WTC11 (cell line): ENCODE measurements around the gene TMEM181. TPM values are rescaled to one million over a fixed set of nuclear protein-coding genes. Genes with fewer than 3 reads are reported as not detected.

Experiments
- ATAC-seq: fragments of 200-7000 bp; cut with Tn5 transposase; 2 replicates; pipeline ENCODE4 v1.10.0; 2021; ENCODE audit warnings: mild to moderate bottlenecking, moderate library complexity
- CTCF ChIA-PET: fragments of 300-600 bp; sonication (Branson Sonifier 250); formaldehyde crosslinking; loops from one replicate; lab custom pipeline; 2021; ENCODE audit warnings: antibody characterized with exemption; lab: Charles Lee
- POLR2A ChIA-PET: fragments of 350-600 bp; sonication (Branson Sonifier 250); formaldehyde crosslinking; loops from one replicate; lab custom pipeline; 2021; ENCODE audit warnings: antibody characterized with exemption; lab: Charles Lee
- DNase-seq: peaks from one replicate; pipeline ENCODE4 v3.0.0; 2021; ENCODE audit warnings: low spot score
- H3K27ac Mint-ChIP-seq: 2 replicates; pipeline ENCODE4 v1.8.0; 2021; ENCODE audit warnings: mixed read lengths
- H3K27me3 Mint-ChIP-seq: 2 replicates; pipeline ENCODE4 v1.8.0; 2021; ENCODE audit warnings: low read depth, mild to moderate bottlenecking, moderate library complexity, mixed read lengths
- H3K36me3 Mint-ChIP-seq: 2 replicates; pipeline ENCODE4 v1.8.0; 2021; ENCODE audit warnings: mixed read lengths
- H3K4me1 Mint-ChIP-seq: 2 replicates; pipeline ENCODE4 v1.8.0; 2022; ENCODE audit warnings: mixed read lengths
- H3K4me3 Mint-ChIP-seq: 2 replicates; pipeline ENCODE4 v1.8.0; 2021; ENCODE audit warnings: mild to moderate bottlenecking, moderate library complexity, mixed read lengths
- H3K9me3 Mint-ChIP-seq: 2 replicates; pipeline ENCODE4 v1.8.0; 2021; ENCODE audit warnings: mixed read lengths
- CBFB ChIP-seq: sonication (generic); formaldehyde crosslinking; IDR thresholded peaks from 2 replicates; pipeline ENCODE4 v1.8.1; 2022; ENCODE audit warnings: mild to moderate bottlenecking, low read depth, missing genetic modification reagents
- ETV6 ChIP-seq: sonication (generic); formaldehyde crosslinking; IDR thresholded peaks from 2 replicates; pipeline ENCODE4 v1.8.1; 2022; ENCODE audit warnings: mild to moderate bottlenecking, missing genetic modification reagents
- FOXK1 ChIP-seq: sonication (generic); formaldehyde crosslinking; IDR thresholded peaks from 2 replicates; pipeline ENCODE4 v1.8.0; 2022; ENCODE audit warnings: mild to moderate bottlenecking, moderate library complexity, missing genetic modification reagents
- HMGA2 ChIP-seq: fragments of 250-450 bp; sonication (Bioruptor Pico); IDR thresholded peaks from 2 replicates; pipeline ENCODE4 v1.4.0; 2021; ENCODE audit warnings: mild to moderate bottlenecking, moderate library complexity
- JAZF1 ChIP-seq: fragments of 250-450 bp; sonication (Bioruptor Pico); IDR thresholded peaks from 2 replicates; pipeline ENCODE4 v1.9.0; 2021; ENCODE audit warnings: moderate library complexity, mild to moderate bottlenecking, inconsistent platforms
- KAT7 ChIP-seq: sonication (generic); formaldehyde crosslinking; IDR thresholded peaks from 2 replicates; pipeline ENCODE4 v1.8.1; 2023; ENCODE audit warnings: missing genetic modification reagents, mild to moderate bottlenecking, borderline replicate concordance
- MYBL2 ChIP-seq: sonication (generic); formaldehyde crosslinking; IDR thresholded peaks from 2 replicates; pipeline ENCODE4 v1.8.1; 2023; ENCODE audit warnings: mild to moderate bottlenecking, moderate library complexity, missing genetic modification reagents
- NFE2L1 ChIP-seq: sonication (generic); formaldehyde crosslinking; IDR thresholded peaks from 2 replicates; pipeline ENCODE4 v1.8.1; 2023; ENCODE audit warnings: missing genetic modification reagents
- NR2C2 ChIP-seq: sonication (generic); formaldehyde crosslinking; IDR thresholded peaks from 2 replicates; pipeline ENCODE4 v1.8.0; 2022; ENCODE audit warnings: mild to moderate bottlenecking, missing genetic modification reagents
- NR3C1 ChIP-seq: sonication (generic); formaldehyde crosslinking; conservative IDR thresholded peaks from 2 replicates; pipeline ENCODE4 v1.8.1; 2023; ENCODE audit warnings: low read depth, mild to moderate bottlenecking, missing genetic modification reagents
- RELA ChIP-seq: sonication (generic); formaldehyde crosslinking; IDR thresholded peaks from 2 replicates; pipeline ENCODE4 v1.8.1; 2022; ENCODE audit warnings: missing genetic modification reagents, mild to moderate bottlenecking, borderline replicate concordance
- RORB ChIP-seq: fragments of 250-450 bp; sonication (Bioruptor Pico); IDR thresholded peaks from 2 replicates; pipeline ENCODE4 v1.9.0; 2021; ENCODE audit warnings: mild to moderate bottlenecking
- ZBTB21 ChIP-seq: sonication (generic); formaldehyde crosslinking; IDR thresholded peaks from 2 replicates; pipeline ENCODE4 v1.8.1; 2023; ENCODE audit warnings: mild to moderate bottlenecking, missing genetic modification reagents, borderline replicate concordance
- ZNF232 ChIP-seq: sonication (generic); formaldehyde crosslinking; IDR thresholded peaks from 2 replicates; pipeline ENCODE4 v1.8.0; 2022; ENCODE audit warnings: mild to moderate bottlenecking, missing genetic modification reagents
- total RNA-seq: library from RNA; stranded (reverse); gene quantifications from 3 replicates; pipeline ENCODE4 v1.2.3, GENCODE V29; 2021
- TF ChIP-seq, protein P1 (sequence below): fragments of 250-450 bp; sonication (Bioruptor Pico); IDR thresholded peaks from 2 replicates; pipeline ENCODE4 v1.8.0; 2021; ENCODE audit warnings: mild to moderate bottlenecking
- TF ChIP-seq, protein P2 (sequence below): sonication (generic); formaldehyde crosslinking; IDR thresholded peaks from 2 replicates; pipeline ENCODE4 v1.8.0; 2023; ENCODE audit warnings: missing genetic modification reagents
- TF ChIP-seq, protein P3 (sequence below): sonication (generic); formaldehyde crosslinking; IDR thresholded peaks from 2 replicates; pipeline ENCODE4 v1.8.0; 2022; ENCODE audit warnings: mild to moderate bottlenecking, missing genetic modification reagents
- TF ChIP-seq, protein P4 (sequence below): sonication (generic); formaldehyde crosslinking; IDR thresholded peaks from 2 replicates; pipeline ENCODE4 v1.8.0; 2022; ENCODE audit warnings: mild to moderate bottlenecking, missing genetic modification reagents
- TF ChIP-seq, protein P5 (sequence below): sonication (generic); formaldehyde crosslinking; IDR thresholded peaks from 2 replicates; pipeline ENCODE4 v1.8.1; 2023; ENCODE audit warnings: mild to moderate bottlenecking, missing genetic modification reagents, moderate library complexity
- TF ChIP-seq, protein P6 (sequence below): sonication (generic); formaldehyde crosslinking; IDR thresholded peaks from 2 replicates; pipeline ENCODE4 v1.8.1; 2022; ENCODE audit warnings: mild to moderate bottlenecking, missing genetic modification reagents, moderate library complexity, borderline replicate concordance
- TF ChIP-seq, protein P7 (sequence below): sonication (generic); formaldehyde crosslinking; IDR thresholded peaks from 2 replicates; pipeline ENCODE4 v1.8.1; 2022; ENCODE audit warnings: mild to moderate bottlenecking, moderate library complexity, missing genetic modification reagents
- TF ChIP-seq, protein P8 (sequence below): sonication (generic); formaldehyde crosslinking; IDR thresholded peaks from 2 replicates; pipeline ENCODE4 v1.8.1; 2022; ENCODE audit warnings: missing genetic modification reagents, borderline replicate concordance
- TF ChIP-seq, protein P9 (sequence below): sonication (generic); formaldehyde crosslinking; IDR thresholded peaks from 2 replicates; pipeline ENCODE4 v1.8.1; 2022; ENCODE audit warnings: low read depth, missing genetic modification reagents, borderline replicate concordance

The TMEM181 gene
- total RNA-seq, 1 experiment from 2014 or later, result 18.8 TPM

DNA sequence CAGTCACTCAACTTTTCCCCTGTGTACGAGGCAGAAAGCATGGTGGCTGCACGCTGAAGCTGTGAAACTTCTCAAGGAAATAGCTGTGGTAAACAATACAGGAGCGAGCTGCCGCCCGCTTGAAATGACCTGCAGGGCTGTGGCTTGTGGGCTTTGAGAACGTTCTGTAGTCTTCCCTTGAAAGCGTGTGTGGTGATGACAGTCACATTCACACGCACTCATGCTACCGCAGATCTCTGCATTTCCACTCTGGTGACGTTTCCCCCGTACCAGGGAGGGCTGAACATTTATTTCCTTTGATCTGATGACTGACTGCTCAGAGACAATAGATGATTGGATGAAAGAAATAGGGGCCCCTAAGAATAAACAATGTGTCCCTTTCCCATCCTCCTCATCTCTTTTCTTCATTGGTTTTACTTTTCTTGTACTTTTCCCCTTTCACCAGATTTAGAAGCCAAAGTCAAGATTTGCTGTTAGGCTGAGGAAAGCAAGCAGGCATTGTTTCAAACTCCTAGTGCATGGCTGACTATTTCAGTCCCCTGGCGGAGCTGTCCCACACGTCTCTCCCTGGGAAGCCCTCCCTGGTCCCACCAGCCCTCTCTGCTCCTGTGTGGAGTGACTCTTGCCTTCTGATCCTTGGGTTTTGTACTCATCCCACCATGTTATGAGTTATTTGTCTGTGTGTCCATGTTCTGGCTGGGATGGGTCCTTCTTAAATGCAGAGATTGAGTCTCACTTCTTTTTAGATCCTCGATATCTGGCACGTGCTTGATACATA, 93.9 kb downstream of the TMEM181 start:
- Mint-ChIP-seq H3K36me3 (no peaks in the 10 kb centered on the region), H3K4me3 (no peak overlapping the region), H3K4me1 (peaks cover 18% of the 10 kb centered on the region), H3K9me3 (no peaks in the 10 kb centered on the region), H3K27me3 (no peaks in the 10 kb centered on the region), H3K27ac (no peak overlapping the region)
- ChIA-PET POLR2A (no interaction called here), CTCF (interaction anchor here (0.7 kb wide), 2 partner anchors 25 to 65 kb away, joined by 3 to 4 read pairs; no protein-coding TSS in a partner anchor)
- TF ChIP-seq ZNF232 (CRISPR knock-in tag), result no peak
- no peak for TF ChIP-seq HMGA2
- TF ChIP-seq FOXK1 (CRISPR knock-in tag), result no peak
- no peak; the same call in 1 of the 2 replicates for ATAC-seq
- DNase-seq, result no peak

DNA sequence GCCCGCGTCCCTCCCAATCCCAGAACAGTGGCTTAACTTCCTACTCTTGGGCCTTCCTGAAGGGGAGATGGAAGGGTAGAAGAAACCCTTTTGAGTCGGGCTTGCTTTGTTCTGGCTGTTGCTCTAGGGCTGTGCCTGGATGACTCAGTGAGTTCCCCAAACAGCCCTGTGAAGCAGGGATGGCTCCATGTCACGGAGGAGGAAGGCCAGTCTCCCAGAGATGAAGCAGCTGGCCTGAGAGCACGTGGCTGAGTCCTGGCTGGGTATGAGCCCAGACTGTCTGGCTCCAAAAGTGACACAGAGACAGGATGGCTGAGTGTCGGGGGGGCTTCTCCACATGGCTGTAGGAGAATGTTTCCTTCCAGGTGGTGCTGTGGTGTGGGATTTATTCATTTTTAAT, 94.6 kb downstream of the TMEM181 start:
- ATAC-seq, result no peak
- Mint-ChIP-seq H3K36me3 (no peaks in the 10 kb centered on the region), H3K27ac (no peak overlapping the region), H3K27me3 (no peaks in the 10 kb centered on the region), H3K4me1 (peaks cover 19% of the 10 kb centered on the region), H3K4me3 (no peak overlapping the region), H3K9me3 (no peaks in the 10 kb centered on the region)
- ChIA-PET POLR2A (no interaction called here), CTCF (no interaction called here)
- DNase-seq, result no peak
- TF ChIP-seq NR2C2, result no peak
- TF ChIP-seq MYBL2 (CRISPR knock-in tag), result no peak
- TF ChIP-seq ZBTB21 (CRISPR knock-in tag), result no peak
- TF ChIP-seq, protein P1, sequence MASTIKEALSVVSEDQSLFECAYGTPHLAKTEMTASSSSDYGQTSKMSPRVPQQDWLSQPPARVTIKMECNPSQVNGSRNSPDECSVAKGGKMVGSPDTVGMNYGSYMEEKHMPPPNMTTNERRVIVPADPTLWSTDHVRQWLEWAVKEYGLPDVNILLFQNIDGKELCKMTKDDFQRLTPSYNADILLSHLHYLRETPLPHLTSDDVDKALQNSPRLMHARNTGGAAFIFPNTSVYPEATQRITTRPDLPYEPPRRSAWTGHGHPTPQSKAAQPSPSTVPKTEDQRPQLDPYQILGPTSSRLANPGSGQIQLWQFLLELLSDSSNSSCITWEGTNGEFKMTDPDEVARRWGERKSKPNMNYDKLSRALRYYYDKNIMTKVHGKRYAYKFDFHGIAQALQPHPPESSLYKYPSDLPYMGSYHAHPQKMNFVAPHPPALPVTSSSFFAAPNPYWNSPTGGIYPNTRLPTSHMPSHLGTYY (CRISPR knock-in tag), result no peak
- no peak for TF ChIP-seq HMGA2
- no peak for TF ChIP-seq ETV6 (CRISPR knock-in tag)
- no peak for TF ChIP-seq CBFB
- TF ChIP-seq NR3C1, result no peak
- TF ChIP-seq JAZF1 (CRISPR knock-in tag), result no peak
- TF ChIP-seq RELA (CRISPR knock-in tag), result no peak
- TF ChIP-seq, protein P2, sequence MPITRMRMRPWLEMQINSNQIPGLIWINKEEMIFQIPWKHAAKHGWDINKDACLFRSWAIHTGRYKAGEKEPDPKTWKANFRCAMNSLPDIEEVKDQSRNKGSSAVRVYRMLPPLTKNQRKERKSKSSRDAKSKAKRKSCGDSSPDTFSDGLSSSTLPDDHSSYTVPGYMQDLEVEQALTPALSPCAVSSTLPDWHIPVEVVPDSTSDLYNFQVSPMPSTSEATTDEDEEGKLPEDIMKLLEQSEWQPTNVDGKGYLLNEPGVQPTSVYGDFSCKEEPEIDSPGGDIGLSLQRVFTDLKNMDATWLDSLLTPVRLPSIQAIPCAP (CRISPR knock-in tag), result no peak
- TF ChIP-seq, protein P3, sequence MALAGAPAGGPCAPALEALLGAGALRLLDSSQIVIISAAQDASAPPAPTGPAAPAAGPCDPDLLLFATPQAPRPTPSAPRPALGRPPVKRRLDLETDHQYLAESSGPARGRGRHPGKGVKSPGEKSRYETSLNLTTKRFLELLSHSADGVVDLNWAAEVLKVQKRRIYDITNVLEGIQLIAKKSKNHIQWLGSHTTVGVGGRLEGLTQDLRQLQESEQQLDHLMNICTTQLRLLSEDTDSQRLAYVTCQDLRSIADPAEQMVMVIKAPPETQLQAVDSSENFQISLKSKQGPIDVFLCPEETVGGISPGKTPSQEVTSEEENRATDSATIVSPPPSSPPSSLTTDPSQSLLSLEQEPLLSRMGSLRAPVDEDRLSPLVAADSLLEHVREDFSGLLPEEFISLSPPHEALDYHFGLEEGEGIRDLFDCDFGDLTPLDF (CRISPR knock-in tag), result no peak
- TF ChIP-seq RORB (CRISPR knock-in tag), result no peak
- TF ChIP-seq KAT7, result no peak

DNA sequence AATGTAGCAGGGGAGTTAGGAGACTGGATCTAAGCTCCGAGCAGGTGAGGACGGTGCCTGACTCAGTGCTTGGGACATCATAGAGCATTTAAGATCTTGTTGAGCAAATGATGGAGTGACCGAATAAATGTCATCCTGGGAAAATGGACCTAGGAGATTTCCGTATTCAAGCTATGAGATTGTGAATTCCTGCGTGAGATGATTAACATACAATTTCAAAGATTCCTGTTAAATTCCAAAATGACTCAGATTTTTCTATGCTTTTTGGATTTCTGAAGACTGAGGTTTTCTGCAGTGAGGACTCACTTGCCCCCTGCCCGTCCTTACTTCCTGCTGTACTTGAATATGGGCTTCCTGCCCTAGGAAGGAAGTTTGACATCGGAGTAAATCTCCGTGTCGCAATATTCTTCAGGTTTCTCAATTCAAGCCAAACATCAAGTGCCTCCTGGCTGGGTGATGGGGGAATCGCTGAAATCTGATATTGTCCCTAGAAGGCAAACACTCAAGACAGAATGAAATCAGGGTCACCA, 95.1 kb downstream of the TMEM181 start:
- DNase-seq, result no peak
- CTCF ChIA-PET, result no interaction called here
- H3K27ac Mint-ChIP-seq, result no peak overlapping the region
- POLR2A ChIA-PET, result no interaction called here
- no peak overlapping the region for H3K4me3 Mint-ChIP-seq
- H3K4me1 Mint-ChIP-seq, result peaks cover 22% of the 10 kb centered on the region
- ATAC-seq, result no peak
- H3K9me3 Mint-ChIP-seq, result no peaks in the 10 kb centered on the region
- H3K36me3 Mint-ChIP-seq, result no peaks in the 10 kb centered on the region
- H3K27me3 Mint-ChIP-seq, result no peaks in the 10 kb centered on the region
- TF ChIP-seq, protein P4, sequence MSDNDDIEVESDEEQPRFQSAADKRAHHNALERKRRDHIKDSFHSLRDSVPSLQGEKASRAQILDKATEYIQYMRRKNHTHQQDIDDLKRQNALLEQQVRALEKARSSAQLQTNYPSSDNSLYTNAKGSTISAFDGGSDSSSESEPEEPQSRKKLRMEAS (CRISPR knock-in tag), result no peak
- TF ChIP-seq, protein P5, sequence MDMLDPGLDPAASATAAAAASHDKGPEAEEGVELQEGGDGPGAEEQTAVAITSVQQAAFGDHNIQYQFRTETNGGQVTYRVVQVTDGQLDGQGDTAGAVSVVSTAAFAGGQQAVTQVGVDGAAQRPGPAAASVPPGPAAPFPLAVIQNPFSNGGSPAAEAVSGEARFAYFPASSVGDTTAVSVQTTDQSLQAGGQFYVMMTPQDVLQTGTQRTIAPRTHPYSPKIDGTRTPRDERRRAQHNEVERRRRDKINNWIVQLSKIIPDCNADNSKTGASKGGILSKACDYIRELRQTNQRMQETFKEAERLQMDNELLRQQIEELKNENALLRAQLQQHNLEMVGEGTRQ (CRISPR knock-in tag), result no peak
- TF ChIP-seq, protein P6, sequence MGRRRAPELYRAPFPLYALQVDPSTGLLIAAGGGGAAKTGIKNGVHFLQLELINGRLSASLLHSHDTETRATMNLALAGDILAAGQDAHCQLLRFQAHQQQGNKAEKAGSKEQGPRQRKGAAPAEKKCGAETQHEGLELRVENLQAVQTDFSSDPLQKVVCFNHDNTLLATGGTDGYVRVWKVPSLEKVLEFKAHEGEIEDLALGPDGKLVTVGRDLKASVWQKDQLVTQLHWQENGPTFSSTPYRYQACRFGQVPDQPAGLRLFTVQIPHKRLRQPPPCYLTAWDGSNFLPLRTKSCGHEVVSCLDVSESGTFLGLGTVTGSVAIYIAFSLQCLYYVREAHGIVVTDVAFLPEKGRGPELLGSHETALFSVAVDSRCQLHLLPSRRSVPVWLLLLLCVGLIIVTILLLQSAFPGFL, result no peak
- no peak for TF ChIP-seq CBFB
- TF ChIP-seq, protein P7, sequence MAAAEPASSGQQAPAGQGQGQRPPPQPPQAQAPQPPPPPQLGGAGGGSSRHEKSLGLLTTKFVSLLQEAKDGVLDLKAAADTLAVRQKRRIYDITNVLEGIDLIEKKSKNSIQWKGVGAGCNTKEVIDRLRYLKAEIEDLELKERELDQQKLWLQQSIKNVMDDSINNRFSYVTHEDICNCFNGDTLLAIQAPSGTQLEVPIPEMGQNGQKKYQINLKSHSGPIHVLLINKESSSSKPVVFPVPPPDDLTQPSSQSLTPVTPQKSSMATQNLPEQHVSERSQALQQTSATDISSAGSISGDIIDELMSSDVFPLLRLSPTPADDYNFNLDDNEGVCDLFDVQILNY (CRISPR knock-in tag), result no peak
- TF ChIP-seq, protein P8, sequence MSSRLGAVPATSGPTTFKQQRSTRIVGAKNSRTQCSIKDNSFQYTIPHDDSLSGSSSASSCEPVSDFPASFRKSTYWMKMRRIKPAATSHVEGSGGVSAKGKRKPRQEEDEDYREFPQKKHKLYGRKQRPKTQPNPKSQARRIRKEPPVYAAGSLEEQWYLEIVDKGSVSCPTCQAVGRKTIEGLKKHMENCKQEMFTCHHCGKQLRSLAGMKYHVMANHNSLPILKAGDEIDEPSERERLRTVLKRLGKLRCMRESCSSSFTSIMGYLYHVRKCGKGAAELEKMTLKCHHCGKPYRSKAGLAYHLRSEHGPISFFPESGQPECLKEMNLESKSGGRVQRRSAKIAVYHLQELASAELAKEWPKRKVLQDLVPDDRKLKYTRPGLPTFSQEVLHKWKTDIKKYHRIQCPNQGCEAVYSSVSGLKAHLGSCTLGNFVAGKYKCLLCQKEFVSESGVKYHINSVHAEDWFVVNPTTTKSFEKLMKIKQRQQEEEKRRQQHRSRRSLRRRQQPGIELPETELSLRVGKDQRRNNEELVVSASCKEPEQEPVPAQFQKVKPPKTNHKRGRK (CRISPR knock-in tag), result no peak
- no peak for TF ChIP-seq NFE2L1 (CRISPR knock-in tag)
- TF ChIP-seq, protein P9, sequence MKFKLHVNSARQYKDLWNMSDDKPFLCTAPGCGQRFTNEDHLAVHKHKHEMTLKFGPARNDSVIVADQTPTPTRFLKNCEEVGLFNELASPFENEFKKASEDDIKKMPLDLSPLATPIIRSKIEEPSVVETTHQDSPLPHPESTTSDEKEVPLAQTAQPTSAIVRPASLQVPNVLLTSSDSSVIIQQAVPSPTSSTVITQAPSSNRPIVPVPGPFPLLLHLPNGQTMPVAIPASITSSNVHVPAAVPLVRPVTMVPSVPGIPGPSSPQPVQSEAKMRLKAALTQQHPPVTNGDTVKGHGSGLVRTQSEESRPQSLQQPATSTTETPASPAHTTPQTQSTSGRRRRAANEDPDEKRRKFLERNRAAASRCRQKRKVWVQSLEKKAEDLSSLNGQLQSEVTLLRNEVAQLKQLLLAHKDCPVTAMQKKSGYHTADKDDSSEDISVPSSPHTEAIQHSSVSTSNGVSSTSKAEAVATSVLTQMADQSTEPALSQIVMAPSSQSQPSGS (CRISPR knock-in tag), result no peak
